Choroid plexus epithelial cell (primary cell): ENCODE measurements around the gene THSD7A.
"Not testable (repeated sequence)": the region's sequence is repeated elsewhere in the genome, so short reads cannot be mapped to it uniquely, and the experiment has no call there.

Experiments used
- DNase-seq: peaks from one replicate; pipeline ENCODE4 v3.0.0-alpha.2; 2010; ENCODE audit warnings: low read depth
- H3K4me3 ChIP-seq: 2 replicates; pipeline ENCODE4 v1.5.1; 2011; ENCODE audit warnings: low read depth, mild to moderate bottlenecking, control low read depth, low read length, moderate library complexity
- CTCF ChIP-seq: conservative IDR thresholded peaks from 2 replicates; pipeline ENCODE4 v1.5.1; 2011; ENCODE audit warnings: low read depth, mild to moderate bottlenecking, control low read depth, inconsistent platforms, low read length, moderate library complexity

The THSD7A gene

DNA sequence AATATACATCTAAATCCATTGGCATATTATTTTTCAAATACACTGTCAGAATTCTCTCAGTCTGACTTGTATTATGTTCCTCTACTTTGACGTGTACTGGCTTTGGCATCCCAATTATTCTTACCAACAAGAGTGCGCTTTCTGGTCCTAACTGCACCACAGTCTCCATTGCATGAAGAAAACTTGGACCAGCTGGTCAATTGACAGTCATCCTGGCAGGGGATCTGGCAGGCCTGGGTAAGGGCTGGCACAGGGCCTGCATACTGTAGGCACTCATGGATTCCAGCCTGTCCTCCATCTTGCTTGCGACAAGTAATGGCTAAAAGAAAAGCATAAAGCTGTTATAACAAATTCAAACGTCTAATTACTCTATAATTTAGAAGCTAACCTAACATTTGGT is 384.9 kb downstream of the THSD7A start:
- no peak for DNase-seq
- H3K4me3 ChIP-seq = no peak overlapping the region
- TF ChIP-seq CTCF = no peak

DNA sequence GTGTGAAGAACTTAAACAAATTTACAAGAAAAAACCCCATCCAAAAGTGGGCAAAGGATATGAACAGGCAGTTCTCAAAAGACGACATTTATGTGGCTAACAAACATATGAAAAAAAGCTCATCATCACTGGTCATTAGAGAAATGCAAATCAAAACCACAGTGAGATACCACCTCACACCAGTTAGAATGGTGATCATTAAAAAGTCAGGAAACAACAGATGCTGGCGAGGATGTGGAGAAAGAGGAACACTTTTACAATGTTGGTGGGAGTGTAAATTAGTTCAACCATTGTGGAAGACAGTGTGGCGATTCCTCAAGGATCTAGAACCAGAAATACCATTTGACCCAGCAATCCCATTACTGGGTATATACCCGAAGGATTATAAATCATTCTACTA is 388.1 kb downstream of the THSD7A start:
- DNase-seq, H3K4me3 ChIP-seq: not testable (repeated sequence)

DNA sequence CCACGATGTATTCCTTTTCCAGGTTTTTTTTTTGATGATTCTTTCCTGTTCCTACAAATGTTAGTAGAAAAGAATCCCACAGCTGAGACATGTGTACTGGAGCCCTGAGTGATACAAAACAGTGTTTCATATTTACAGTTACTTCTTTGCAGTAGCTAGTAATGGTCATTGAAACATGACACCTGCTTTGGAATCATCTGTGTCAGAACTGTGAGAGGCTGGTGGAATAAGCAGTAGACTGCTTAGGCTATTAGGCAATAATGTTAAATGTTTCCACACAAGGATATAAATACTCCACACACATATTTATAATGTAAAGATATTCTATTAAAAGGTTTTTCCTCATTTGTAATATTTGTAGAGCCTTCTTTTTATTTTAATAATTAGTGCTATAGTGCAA is 394.0 kb downstream of the THSD7A start:
- peak; percentile 88 for DNase-seq
- no peak for TF ChIP-seq CTCF
- no peak overlapping the region for H3K4me3 ChIP-seq

DNA sequence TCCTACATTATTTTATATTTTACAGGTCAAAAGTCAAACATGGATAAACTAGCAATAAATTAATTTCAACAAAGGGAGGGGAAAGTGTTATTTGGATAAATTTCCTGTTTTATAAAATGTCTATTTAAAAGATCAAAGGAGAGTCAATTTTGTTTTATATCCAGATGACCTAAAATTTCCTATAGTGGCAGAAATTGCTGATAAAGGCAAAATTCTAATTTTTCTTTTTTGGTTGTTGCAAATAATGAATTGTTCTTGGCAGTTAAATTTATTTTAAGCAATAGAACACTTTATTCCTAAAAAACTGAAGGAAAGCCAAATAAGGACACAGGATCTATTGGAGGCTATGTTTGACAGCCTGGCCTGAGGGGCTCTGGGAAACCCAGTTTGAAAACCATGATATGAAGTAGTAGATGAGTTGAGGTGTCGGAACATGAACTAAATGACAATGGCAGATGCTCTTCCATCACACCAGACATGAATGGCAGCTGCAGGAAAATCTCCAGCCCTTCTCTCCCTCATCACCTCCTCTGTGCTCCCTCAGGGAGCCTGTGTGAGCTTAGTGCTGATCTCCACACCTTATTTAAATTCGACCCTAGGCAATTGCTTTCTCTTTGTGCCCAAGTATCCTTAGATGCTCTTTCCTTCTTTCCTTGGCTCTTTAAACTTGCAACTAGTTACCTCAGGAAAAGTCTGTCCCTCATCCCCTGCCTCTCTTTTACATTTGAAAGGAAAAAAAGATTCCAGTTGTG is 395.0 kb downstream of the THSD7A start:
- no peak overlapping the region for H3K4me3 ChIP-seq
- no peak for TF ChIP-seq CTCF
- DNase-seq = no peak

GRCh38 chr7:11436316-11436715 is 395.7 kb downstream of the THSD7A start:
- peak; percentile 62 for DNase-seq
- no peak for TF ChIP-seq CTCF
- H3K4me3 ChIP-seq = no peak overlapping the region

- no peak for DNase-seq
- TF ChIP-seq CTCF = no peak
Measured at GRCh38 chr7:11434366-11434765, 397.6 kb downstream of the THSD7A start.

GRCh38 chr7:11430841-11431240 is 401.2 kb downstream of the THSD7A start:
- no peak overlapping the region for H3K4me3 ChIP-seq
- no peak for TF ChIP-seq CTCF
- DNase-seq = no peak

More at GRCh38 chr7:11434366-11434765, 397.6 kb downstream of the THSD7A start:
- no peak overlapping the region for H3K4me3 ChIP-seq
